HG02571 (cell line): ENCODE measurements around the gene FIG4.
"Not testable (repeated sequence)": the region's sequence is repeated elsewhere in the genome, so short reads cannot be mapped to it uniquely, and the experiment has no call there.

ENCODE experiments used
- ATAC-seq: cut with Tn5 transposase; IDR thresholded peaks from one replicate; pipeline ENCODE4 v1.9.1; 2021; ENCODE audit warnings: mild to moderate bottlenecking, moderate library complexity; ENCODE audit not compliant: unreplicated experiment

The FIG4 gene

GRCh38 chr6:109690737-109691621, at the start of gene FIG4, which contains the start of gene AK9:
Gene FIG4, plus strand, starts transcription at chr6:109691296. Its CDS starts 140 bp downstream, at chr6:109691436.
Gene AK9, minus strand, starts transcription at chr6:109691202. Its CDS starts 15,457 bp downstream, at chr6:109675745.
- peak; percentile 97 for ATAC-seq

DNA sequence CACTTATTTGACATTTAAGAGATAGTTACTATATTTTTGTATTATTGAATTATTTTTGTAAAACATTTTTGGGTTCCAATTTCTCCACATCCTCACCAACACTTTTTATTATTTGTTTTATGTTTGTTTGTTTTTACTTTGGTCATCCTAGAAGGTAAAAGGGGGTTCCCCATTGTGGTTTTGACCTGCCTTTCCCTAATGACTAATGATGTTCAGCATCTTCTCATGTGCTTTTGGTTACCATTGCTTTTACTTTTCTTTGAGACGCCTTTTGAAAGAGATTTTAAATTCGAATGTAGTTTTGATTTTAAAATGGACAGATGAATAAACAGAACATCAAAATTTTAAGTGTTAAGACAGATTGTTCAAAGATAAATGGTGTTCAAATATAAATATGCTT, 47.0 kb upstream of the FIG4 start:
- ATAC-seq, result no peak

DNA sequence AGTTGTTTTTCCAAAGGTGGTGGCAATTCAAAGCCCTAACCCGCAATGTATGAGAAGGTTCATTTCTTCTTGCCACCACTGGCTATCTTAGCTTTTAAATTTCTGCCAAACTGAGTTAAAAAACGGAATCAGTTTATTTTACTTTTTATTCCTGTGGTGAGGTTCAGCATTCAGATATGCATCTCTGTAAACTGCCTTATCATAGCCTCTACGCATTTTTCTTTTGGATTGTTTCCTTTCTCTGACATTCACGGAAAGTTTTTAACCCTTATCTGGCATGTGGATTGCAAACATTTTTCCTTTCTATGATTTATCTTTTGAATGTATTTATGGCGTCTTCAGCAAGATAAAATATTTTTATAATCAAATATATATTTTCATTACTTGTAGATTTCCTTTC, 37.8 kb upstream of the FIG4 start:
- ATAC-seq, result no peak

- ATAC-seq, result no peak
Measured at GRCh38 chr6:109655761-109656262, 35.3 kb upstream of the FIG4 start.

- ATAC-seq, result no peak
Measured at GRCh38 chr6:109660526-109661320, 30.4 kb upstream of the FIG4 start.

DNA sequence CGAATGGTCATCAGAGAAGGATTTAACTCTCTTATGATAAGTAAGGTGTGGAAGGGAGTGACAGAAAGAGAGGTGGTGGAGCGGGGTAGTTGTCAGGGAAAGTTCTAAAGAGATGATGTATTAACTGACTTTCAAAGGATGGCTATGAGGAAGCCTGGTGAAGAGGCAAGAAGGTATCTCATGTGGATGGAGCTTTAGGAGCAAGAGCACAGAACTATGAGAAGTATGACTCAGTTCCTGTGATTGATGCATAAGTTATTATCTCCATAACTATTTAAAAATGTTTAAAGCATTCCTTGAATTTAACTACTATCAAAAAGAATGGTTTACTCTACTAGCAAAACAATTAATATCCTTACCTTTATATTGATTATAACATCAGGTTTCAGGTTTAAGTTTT, 28.9 kb upstream of the FIG4 start:
- no peak for ATAC-seq

DNA sequence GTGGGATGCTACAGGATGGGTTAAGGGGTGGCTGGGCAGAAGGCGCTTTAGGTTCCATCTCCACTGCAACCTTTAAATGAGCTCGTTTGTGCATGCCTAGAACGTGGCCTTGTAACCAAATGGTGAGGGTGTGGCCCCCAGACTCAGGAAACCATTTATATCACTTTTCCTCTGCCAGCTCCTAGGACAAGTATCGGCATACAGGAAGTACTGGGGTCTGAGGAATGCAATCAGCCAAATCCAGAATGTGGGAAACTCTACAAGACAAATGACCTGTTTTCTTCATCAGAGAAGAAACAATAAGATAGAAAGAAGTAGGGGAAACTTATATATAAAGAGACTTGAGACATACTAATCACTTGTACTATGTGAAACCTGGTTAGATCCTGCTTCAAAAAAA, 21.3 kb upstream of the FIG4 start:
- ATAC-seq, result no peak

GRCh38 chr6:109671733-109672132, 19.4 kb upstream of the FIG4 start:
- no peak for ATAC-seq

GRCh38 chr6:109672175-109672574, 18.9 kb upstream of the FIG4 start:
- no peak for ATAC-seq

DNA sequence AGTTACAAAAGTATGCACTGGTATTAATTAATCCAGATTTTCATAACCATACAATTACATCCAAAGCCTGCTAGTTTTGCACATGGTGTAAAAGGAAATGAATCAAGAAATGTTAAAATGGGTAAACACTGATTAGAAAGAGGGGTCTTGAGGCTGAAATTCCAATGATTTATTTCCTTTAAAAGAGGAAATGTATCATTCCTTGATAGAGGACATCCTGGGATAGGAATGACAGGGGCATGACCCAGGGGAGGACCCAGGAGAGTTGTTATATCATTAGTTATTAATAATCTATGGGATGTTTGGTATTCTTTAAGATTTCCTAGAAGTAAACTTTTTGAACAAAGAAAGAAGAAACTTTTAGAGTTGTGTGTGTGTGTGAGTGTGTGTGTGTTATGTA, 18.3 kb upstream of the FIG4 start:
- no peak for ATAC-seq

- no peak for ATAC-seq
Measured at GRCh38 chr6:109676724-109677123, 14.4 kb upstream of the FIG4 start.

GRCh38 chr6:109678240-109678639, 12.9 kb upstream of the FIG4 start:
- ATAC-seq, result no peak

GRCh38 chr6:109678661-109679505, 12.2 kb upstream of the FIG4 start:
- not testable (repeated sequence) for ATAC-seq

- ATAC-seq, result no peak
Measured at GRCh38 chr6:109686566-109687265, 4.4 kb upstream of the FIG4 start.

- no peak for ATAC-seq
Measured at GRCh38 chr6:109687271-109687761, 3.8 kb upstream of the FIG4 start.

- peak; percentile 45 for ATAC-seq
Measured at GRCh38 chr6:109690373-109690736, 741 bp upstream of the FIG4 start.

DNA sequence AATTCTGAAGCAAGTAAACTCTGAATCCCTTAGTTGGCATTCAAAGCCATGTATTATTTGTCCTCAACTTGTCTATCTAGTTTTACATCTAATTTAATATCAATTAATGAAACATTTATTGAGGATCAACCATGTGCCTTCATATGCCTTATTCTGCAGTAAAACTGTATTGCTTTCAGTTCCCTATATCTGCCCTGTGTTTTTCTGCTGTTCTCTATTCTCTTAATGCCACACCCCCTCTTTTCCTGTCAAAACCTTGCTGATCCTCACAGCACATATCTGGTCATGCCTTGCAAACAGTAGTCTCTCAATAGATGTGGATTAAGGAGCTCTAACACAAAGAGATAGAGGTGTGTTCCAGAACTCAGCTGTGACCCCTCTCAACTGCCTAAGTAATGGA, 2.0 kb downstream of the FIG4 start:
- ATAC-seq, result no peak

- ATAC-seq, result no peak
Measured at GRCh38 chr6:109695468-109695867, 4.4 kb downstream of the FIG4 start.

DNA sequence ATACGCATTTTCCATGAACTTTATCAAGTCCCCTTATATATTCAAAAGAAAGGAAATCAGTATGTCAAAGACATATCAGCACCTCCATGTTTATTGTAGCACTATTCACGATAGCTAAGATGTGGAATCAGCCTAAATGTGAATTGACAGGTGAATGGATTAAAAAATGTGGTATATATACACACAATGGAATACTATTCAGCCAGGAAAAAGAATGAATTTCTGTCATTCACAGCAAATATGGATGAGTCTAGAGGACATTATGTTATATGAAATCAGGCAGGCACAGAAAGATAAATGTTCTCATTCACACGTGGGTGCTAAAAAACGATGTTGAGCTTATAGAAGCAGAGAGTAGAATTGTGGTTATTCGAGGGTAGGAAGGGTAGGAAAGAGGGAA, 5.3 kb downstream of the FIG4 start:
- ATAC-seq, result no peak

GRCh38 chr6:109701221-109701620, 10.1 kb downstream of the FIG4 start:
- no peak for ATAC-seq
